Karpas-422 (cell line): ENCODE measurements around the gene MYO7A. TPM values are rescaled to one million over a fixed set of nuclear protein-coding genes. Genes with fewer than 3 reads are reported as not detected.

Source experiments
- DNase-seq: peaks from one replicate; pipeline ENCODE4 v3.0.0-alpha.2; 2015
- H2AFZ ChIP-seq: fragments of 200-600 bp; sonication (generic); 2 replicates; pipeline ENCODE4 v1.6.1; 2014; ENCODE audit warnings: antibody characterized with exemption, low read length, mixed read lengths
- H3K27ac ChIP-seq: fragments of 200-600 bp; sonication (generic); 2 replicates; pipeline ENCODE4 v1.5.1; 2014; ENCODE audit warnings: mild to moderate bottlenecking, low read length, moderate library complexity
- H3K27me3 ChIP-seq: fragments of 200-600 bp; sonication (generic); 2 replicates; pipeline ENCODE4 v1.6.1; 2014; ENCODE audit warnings: low read length, mixed read lengths
- H3K36me3 ChIP-seq: fragments of 200-600 bp; sonication (generic); 2 replicates; pipeline ENCODE4 v1.6.1; 2014; ENCODE audit warnings: low read length, mixed read lengths; ENCODE audit not compliant: insufficient read depth
- H3K4me1 ChIP-seq: fragments of 200-600 bp; sonication (generic); 2 replicates; pipeline ENCODE4 v1.6.1; 2014; ENCODE audit warnings: mild to moderate bottlenecking, low read length, mixed read lengths
- H3K4me2 ChIP-seq: fragments of 200-600 bp; sonication (generic); 2 replicates; pipeline ENCODE4 v1.6.1; 2014; ENCODE audit warnings: low read length, low read depth, mild to moderate bottlenecking; ENCODE audit not compliant: poor library complexity, severe bottlenecking
- H3K4me3 ChIP-seq: fragments of 200-600 bp; sonication (generic); 2 replicates; pipeline ENCODE4 v1.5.1; 2014; ENCODE audit warnings: mild to moderate bottlenecking, antibody characterized with exemption, low read length, mixed read lengths
- H3K79me2 ChIP-seq: fragments of 200-600 bp; sonication (generic); 2 replicates; pipeline ENCODE4 v1.6.1; 2014; ENCODE audit warnings: mild to moderate bottlenecking, low read length, mixed read lengths
- H3K9ac ChIP-seq: fragments of 200-600 bp; sonication (generic); 2 replicates; pipeline ENCODE4 v1.6.0; 2014; ENCODE audit warnings: low read length
- H3K9me2 ChIP-seq: fragments of 200-600 bp; sonication (generic), shearing (Covaris generic); replicated peaks from 2 replicates; pipeline ENCODE4 v1.6.0; 2014; ENCODE audit warnings: mild to moderate bottlenecking, low read length, moderate library complexity; ENCODE audit not compliant: insufficient read depth
- H3K9me3 ChIP-seq: fragments of 300-700, 200-600 bp; sonication (generic); 2 replicates; pipeline ENCODE4 v1.6.1; 2014; ENCODE audit warnings: low read length, mixed read lengths
- H4K20me1 ChIP-seq: fragments of 200-600 bp; sonication (generic); 2 replicates; pipeline ENCODE4 v1.6.1; 2014; ENCODE audit warnings: mild to moderate bottlenecking, antibody characterized with exemption, low read length, low read depth; ENCODE audit not compliant: insufficient read depth
- total RNA-seq: library from RNA; depleted of rRNA; stranded (reverse); fragments of >200 nt; shearing (Covaris generic); gene quantifications from 2 replicates; pipeline ENCODE4 v1.2.3, GENCODE V29; 2014; ENCODE audit warnings: low replicate concordance; rRNA removed

MYO7A gene
- not detected in 2 replicates for total RNA-seq

DNA sequence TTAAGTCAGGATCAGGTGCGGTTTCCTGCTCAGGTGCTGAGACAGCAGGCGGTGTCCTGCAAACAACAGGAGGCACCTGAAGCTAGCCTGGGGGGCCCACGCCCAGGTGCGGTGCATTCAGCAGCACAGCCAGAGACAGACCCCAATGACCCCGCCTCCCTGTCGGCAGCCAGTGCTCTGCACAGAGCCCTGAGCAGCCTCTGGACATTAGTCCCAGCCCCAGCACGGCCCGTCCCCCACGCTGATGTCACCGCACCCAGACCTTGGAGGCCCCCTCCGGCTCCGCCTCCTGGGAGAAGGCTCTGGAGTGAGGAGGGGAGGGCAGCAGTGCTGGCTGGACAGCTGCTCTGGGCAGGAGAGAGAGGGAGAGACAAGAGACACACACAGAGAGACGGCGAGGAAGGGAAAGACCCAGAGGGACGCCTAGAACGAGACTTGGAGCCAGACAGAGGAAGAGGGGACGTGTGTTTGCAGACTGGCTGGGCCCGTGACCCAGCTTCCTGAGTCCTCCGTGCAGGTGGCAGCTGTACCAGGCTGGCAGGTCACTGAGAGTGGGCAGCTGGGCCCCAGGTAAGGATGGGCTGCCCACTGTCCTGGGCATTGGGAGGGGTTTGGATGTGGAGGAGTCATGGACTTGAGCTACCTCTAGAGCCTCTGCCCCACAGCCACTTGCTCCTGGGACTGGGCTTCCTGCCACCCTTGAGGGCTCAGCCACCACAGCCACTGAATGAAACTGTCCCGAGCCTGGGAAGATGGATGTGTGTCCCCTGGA, at the start of gene MYO7A:
TSS of gene MYO7A (plus strand) at position 327 of the 772 bp plus-strand sequence. CDS start 2,389 bp downstream, outside the sequence.
- H4K20me1 ChIP-seq = 0 out of 2 replicates have a peak, but pooled peaks cover 7% of the 10 kb centered on the region
- H3K4me1 ChIP-seq = no peaks in the 10 kb centered on the region
- no peak within 1 kb of the TSS for H3K4me2 ChIP-seq
- no peaks in the 10 kb centered on the region for H3K9me3 ChIP-seq
- no peaks in the 10 kb centered on the region for H3K79me2 ChIP-seq
- H3K4me3 ChIP-seq = no peak within 1 kb of the TSS
- H3K9ac ChIP-seq = no peak within 1 kb of the TSS
- H3K27ac ChIP-seq = no peak within 1 kb of the TSS
- no peaks in the 10 kb centered on the region for H3K36me3 ChIP-seq
- no peak for DNase-seq
- H2AFZ ChIP-seq = no peak within 1 kb of the TSS
- H3K27me3 ChIP-seq = no peaks in the 10 kb centered on the region
- no peaks in the 10 kb centered on the region for H3K9me2 ChIP-seq

DNA sequence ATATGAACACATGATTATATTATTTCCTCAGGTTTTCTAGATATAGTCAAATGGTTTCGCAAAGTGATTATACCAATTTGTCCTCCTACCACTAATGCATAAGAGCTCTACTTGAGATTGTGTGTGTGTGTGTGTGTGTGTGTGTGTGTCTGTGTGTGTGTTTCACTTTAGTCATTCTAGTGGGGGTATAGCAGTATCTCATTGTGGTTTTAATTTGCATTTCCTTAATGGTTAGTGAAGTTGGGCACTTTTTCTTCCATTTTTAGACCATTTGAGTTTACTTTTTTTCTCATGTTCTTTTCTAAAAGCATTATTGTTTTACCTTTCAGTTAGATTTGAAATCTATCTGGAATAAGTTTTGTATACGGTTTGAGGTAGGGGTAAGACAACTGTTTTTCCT, 48.4 kb upstream of the MYO7A start:
- H3K4me1 ChIP-seq = peaks cover 10% of the 10 kb centered on the region
- DNase-seq = no peak
- no peaks in the 10 kb centered on the region for H4K20me1 ChIP-seq
- no peak overlapping the region for H3K9ac ChIP-seq
- H3K9me2 ChIP-seq = no peaks in the 10 kb centered on the region
- no peak overlapping the region for H3K4me2 ChIP-seq
- H3K9me3 ChIP-seq = no peaks in the 10 kb centered on the region
- H3K79me2 ChIP-seq = no peaks in the 10 kb centered on the region
- no peak overlapping the region for H3K27ac ChIP-seq
- H3K27me3 ChIP-seq = no peaks in the 10 kb centered on the region
- H3K4me3 ChIP-seq = no peak overlapping the region
- H3K36me3 ChIP-seq = no peaks in the 10 kb centered on the region
- no peak overlapping the region for H2AFZ ChIP-seq

DNA sequence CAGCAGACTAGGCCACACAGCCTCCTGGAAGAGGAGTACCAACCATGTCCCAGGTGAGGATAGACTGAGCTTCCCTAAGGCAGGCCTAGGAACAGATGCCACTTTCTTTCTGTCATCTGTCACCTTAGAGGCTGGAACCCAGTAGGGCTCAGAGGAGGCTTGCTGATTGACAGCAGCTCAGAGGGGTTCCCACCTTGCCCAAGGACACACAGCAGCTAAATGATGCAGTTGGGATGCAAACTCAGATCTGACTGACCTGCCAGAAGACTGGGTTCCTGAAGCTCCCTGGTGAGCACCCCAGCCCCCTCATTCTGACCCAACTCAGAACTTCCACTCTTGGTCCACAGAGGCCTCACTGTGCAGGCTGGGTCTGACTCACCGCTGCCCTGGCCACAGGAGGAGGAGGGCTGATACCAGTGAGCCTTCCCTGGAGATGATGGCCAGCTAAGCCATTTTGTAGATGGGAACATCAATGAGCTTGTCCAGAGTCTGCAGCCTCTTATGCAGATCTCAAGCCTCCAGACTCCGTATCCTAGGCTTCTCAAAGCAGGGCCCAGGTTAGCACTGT, 47.3 kb upstream of the MYO7A start:
- Histone ChIP-seq H3K27ac (no peak overlapping the region), H3K79me2 (no peaks in the 10 kb centered on the region), H3K36me3 (no peaks in the 10 kb centered on the region), H3K27me3 (no peaks in the 10 kb centered on the region), H3K4me2 (no peak overlapping the region), H3K9me2 (no peaks in the 10 kb centered on the region), H2AFZ (no peak overlapping the region), H3K4me1 (peaks cover 10% of the 10 kb centered on the region), H3K4me3 (no peak overlapping the region), H4K20me1 (no peaks in the 10 kb centered on the region), H3K9ac (no peak overlapping the region), H3K9me3 (no peaks in the 10 kb centered on the region)
- DNase-seq = no peak

DNA sequence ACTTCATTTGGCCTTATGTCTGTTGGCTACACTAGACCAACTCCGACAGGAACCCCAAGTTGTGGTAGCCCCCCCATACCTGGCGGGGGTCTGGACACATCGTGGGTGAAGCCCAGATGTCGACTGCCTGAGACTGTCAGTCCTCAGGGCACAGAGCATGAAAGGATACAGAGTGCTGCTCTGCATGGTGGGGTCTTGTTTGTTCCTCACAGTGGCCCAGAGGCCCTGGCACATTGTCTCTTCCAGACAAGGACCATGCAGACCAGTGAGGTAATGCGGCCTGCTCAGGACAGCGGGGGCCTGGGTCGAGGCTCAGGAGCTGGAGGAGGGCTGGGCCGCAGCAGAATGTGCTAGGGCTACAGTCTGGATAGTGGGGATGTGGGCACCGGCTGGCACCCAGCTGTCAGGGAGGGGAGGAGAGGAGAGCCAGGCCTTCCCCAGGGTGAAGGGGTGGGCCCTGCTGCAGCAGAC, 46.6 kb upstream of the MYO7A start:
- no peak for DNase-seq
- H4K20me1 ChIP-seq = no peaks in the 10 kb centered on the region
- no peak overlapping the region for H2AFZ ChIP-seq
- H3K9me2 ChIP-seq = no peaks in the 10 kb centered on the region
- peaks cover 10% of the 10 kb centered on the region for H3K4me1 ChIP-seq
- no peaks in the 10 kb centered on the region for H3K79me2 ChIP-seq
- H3K9me3 ChIP-seq = no peaks in the 10 kb centered on the region
- no peaks in the 10 kb centered on the region for H3K27me3 ChIP-seq
- H3K27ac ChIP-seq = no peak overlapping the region
- no peak overlapping the region for H3K4me3 ChIP-seq
- no peaks in the 10 kb centered on the region for H3K36me3 ChIP-seq
- no peak overlapping the region for H3K4me2 ChIP-seq
- H3K9ac ChIP-seq = no peak overlapping the region

DNA sequence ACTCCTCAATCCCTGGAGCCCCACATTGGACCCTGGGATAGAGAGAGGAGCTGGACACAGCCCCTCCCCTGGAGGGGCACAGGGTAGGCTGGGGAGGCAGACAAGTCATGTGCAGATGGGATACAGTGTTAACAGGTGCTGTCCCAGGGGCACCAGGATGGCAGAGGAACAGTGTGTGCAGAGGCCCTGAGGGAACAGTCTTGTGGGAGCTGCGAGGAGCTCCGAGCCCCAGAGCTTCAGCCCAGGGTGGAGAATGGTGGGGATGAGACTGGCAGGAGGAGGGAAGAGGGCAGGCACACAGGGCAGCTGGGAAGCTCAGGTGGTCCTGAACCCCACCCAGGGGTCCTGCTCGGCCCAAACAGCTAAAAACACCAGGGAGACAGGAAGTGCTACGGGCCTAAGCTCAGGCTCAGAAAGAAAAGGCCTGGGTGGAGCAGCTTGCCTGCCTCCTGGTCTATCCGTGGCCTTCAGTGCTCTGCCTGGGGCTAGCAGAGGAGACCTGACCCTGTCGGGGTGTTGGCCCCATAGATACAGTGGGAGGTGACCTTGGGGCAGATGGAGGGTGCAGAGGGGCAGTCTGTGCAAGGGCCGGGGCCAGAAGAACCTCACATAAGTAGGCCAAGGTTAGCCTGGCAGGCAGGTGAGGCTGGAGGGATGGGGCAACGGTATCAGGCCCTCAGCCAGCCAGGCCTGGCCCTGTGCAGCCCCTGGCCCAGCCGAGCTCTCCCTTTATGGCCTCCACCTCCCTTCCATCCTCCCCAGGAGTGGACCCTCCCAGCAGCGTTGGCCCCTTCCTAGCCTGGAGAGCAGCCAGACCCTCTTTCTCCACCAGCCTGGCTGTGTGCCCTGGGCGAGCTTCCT, 45.8 kb upstream of the MYO7A start:
- Histone ChIP-seq H3K4me2 (no peak overlapping the region), H2AFZ (no peak overlapping the region)

DNA sequence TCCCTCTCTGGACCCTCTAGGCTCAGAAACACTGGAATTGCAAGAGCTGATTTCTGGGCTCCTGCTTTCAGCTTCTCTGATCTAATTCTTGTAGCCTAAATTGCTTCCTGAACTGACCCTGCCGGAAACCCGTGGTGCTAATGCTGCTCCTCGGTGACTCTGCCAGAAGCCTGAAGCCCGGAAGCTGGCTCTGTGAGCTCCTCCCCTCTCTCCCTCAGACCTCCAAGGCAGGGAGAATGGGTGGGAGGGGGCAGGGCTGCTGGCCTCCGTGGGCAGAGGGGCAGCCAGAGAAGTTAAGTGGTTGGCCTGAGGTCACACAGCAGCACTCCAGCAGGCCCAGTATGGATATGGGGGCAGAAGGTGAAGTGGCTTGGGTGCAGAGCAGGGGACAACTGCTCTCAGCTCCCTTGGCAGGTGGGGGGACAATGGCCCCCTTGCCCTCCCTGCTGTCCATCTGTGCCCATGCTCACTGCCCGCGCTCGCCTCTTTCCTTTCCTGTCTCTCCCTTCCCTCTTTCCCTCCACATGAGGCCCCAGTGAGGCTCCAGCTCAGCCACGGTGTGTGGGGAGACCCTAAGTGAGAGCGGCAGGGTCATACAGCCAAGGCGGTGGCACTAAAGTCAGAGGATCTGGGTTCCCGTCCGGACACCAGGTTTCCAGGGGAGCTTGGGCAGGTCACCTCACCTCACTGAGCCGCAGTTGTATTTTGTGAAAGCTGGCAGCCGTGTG, 45.0 kb upstream of the MYO7A start:
- Histone ChIP-seq H4K20me1 (no peaks in the 10 kb centered on the region), H2AFZ (no peak overlapping the region), H3K9me2 (no peaks in the 10 kb centered on the region), H3K36me3 (no peaks in the 10 kb centered on the region), H3K79me2 (no peaks in the 10 kb centered on the region), H3K27me3 (no peaks in the 10 kb centered on the region), H3K27ac (no peak overlapping the region), H3K4me2 (no peak overlapping the region), H3K4me3 (no peak overlapping the region), H3K9ac (no peak overlapping the region), H3K4me1 (peaks cover 10% of the 10 kb centered on the region), H3K9me3 (no peaks in the 10 kb centered on the region)
- no peak for DNase-seq

More for the DNA sequence above, 45.8 kb upstream of the MYO7A start:
- no peaks in the 10 kb centered on the region for H4K20me1 ChIP-seq
- H3K9me3 ChIP-seq = no peaks in the 10 kb centered on the region
- no peaks in the 10 kb centered on the region for H3K9me2 ChIP-seq
- peaks cover 10% of the 10 kb centered on the region for H3K4me1 ChIP-seq
- no peaks in the 10 kb centered on the region for H3K79me2 ChIP-seq
- no peak overlapping the region for H3K27ac ChIP-seq
- H3K4me3 ChIP-seq = no peak overlapping the region
- no peak overlapping the region for H3K9ac ChIP-seq
- no peak for DNase-seq
- no peaks in the 10 kb centered on the region for H3K36me3 ChIP-seq
- H3K27me3 ChIP-seq = no peaks in the 10 kb centered on the region

DNA sequence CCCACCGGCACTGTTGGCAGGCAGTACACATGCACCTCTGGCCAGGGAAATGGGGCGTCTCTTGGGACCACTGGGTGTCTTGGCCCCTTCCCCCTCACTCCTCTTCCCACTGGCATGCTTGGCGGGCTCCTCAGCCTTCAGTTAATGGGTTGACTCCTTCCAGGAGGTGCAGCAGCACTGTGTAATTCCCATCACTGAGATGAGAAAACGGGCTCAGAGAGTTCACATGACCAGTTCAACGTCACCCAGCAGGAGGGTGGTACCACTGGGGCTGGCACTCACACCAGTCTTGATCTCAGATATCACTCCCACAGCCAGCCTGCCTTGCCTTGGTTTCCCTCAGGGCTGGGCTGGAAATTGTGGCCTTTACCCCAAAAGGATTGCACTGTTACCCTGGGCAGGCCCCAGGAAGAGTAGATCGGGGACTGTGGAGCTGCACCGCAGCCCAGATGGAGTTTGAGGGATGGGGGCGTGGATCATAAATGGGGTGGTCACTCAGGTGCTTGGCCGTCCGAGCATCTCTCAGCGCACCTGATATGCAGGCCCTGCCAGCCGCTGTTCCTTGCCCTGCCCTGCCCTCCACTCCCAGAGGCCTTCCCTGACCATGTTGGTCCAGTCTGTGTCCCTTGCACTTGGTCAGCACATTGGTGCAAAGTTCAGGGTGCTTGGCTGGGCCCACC, 44.3 kb upstream of the MYO7A start:
- Histone ChIP-seq H3K9me2 (no peaks in the 10 kb centered on the region), H2AFZ (no peak overlapping the region), H3K27ac (no peak overlapping the region), H3K36me3 (no peaks in the 10 kb centered on the region), H3K4me1 (peaks cover 10% of the 10 kb centered on the region), H3K9ac (no peak overlapping the region), H3K79me2 (no peaks in the 10 kb centered on the region), H3K4me3 (no peak overlapping the region), H3K9me3 (no peaks in the 10 kb centered on the region), H3K27me3 (no peaks in the 10 kb centered on the region), H4K20me1 (no peaks in the 10 kb centered on the region), H3K4me2 (no peak overlapping the region)
- DNase-seq = no peak
